GM12878 (cell line): Measurements from ENCODE around the gene HAO1.

Experiments used
- YY1 ChIP-seq: IDR thresholded peaks from 2 replicates; pipeline ENCODE4 v1.6.1; 2011; ENCODE audit warnings: low read depth, mild to moderate bottlenecking, low read length
- TF ChIP-seq, protein P1 (sequence below): fragments of 150-350 bp; IDR thresholded peaks from 2 replicates; pipeline ENCODE4 v1.6.1; 2016; ENCODE audit warnings: low read depth, low read length

DNA sequence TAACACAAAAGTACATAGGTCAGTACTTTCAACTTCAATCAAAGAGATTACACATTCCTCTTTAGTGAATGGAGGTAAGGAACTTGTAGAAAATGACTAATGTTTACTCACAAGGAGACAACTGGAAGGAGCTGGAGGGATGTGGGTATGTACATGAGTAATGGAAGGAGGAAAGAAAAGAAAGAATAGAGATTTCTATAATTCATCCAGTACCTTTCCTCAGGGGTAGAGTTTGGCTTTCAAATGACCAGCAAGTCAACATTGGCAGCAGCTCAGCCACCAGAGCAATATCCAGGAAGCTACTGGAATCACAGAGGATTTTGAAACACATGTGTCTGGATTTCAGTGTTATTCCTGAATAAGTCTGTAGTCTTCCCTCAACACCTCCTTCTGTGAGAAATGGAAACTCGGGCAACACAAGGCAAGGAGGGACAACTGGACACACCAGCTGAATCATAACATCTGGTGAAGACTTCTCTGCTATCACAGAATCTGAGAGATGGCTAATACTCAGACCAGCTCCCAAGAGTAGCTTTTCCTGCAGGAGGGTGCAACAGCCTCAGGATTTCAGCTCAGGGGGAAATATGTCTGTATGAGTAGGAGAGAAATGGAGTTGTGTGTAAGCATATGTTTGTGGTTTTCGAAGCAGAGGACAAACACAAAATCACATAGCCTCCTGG lies 98.8 kb downstream of the HAO1 start:
- TF ChIP-seq YY1: no peak
- TF ChIP-seq, protein P1, sequence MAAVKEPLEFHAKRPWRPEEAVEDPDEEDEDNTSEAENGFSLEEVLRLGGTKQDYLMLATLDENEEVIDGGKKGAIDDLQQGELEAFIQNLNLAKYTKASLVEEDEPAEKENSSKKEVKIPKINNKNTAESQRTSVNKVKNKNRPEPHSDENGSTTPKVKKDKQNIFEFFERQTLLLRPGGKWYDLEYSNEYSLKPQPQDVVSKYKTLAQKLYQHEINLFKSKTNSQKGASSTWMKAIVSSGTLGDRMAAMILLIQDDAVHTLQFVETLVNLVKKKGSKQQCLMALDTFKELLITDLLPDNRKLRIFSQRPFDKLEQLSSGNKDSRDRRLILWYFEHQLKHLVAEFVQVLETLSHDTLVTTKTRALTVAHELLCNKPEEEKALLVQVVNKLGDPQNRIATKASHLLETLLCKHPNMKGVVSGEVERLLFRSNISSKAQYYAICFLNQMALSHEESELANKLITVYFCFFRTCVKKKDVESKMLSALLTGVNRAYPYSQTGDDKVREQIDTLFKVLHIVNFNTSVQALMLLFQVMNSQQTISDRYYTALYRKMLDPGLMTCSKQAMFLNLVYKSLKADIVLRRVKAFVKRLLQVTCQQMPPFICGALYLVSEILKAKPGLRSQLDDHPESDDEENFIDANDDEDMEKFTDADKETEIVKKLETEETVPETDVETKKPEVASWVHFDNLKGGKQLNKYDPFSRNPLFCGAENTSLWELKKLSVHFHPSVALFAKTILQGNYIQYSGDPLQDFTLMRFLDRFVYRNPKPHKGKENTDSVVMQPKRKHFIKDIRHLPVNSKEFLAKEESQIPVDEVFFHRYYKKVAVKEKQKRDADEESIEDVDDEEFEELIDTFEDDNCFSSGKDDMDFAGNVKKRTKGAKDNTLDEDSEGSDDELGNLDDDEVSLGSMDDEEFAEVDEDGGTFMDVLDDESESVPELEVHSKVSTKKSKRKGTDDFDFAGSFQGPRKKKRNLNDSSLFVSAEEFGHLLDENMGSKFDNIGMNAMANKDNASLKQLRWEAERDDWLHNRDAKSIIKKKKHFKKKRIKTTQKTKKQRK: no peak
